LoVo (cell line): ENCODE data around the gene NECTIN4.
A peak's percentile ranks its signal among the peaks of the same experiment; 100 is the strongest.
"Not testable (repeated sequence)": the region's sequence is repeated elsewhere in the genome, so short reads cannot be mapped to it uniquely, and the experiment has no call there.

Experiments
- DNase-seq: peaks from one replicate; pipeline ENCODE4 v3.0.0-alpha.2; 2016; ENCODE audit warnings: low spot score

The NECTIN4 gene

GRCh38 chr1:161054232-161054631, 35.1 kb downstream of the NECTIN4 start:
- no peak for DNase-seq

- no peak for DNase-seq
Observed at GRCh38 chr1:161052899-161053298, 36.5 kb downstream of the NECTIN4 start.

- no peak for DNase-seq
Observed at GRCh38 chr1:161051219-161051618, 38.1 kb downstream of the NECTIN4 start.

GRCh38 chr1:161048949-161049722, 40.2 kb downstream of the NECTIN4 start:
- DNase-seq = no peak

GRCh38 chr1:161047436-161048420, 41.6 kb downstream of the NECTIN4 start:
- no peak for DNase-seq

GRCh38 chr1:161046605-161047228, 42.6 kb downstream of the NECTIN4 start:
- DNase-seq = no peak

GRCh38 chr1:161045736-161046604, 43.4 kb downstream of the NECTIN4 start, which contains the start of gene USF1:
Gene USF1, minus strand, starts transcription at chr1:161045977. Its CDS starts 2,702 bp downstream, at chr1:161043275.
- DNase-seq = peak; percentile 95

GRCh38 chr1:161044908-161045735, 44.2 kb downstream of the NECTIN4 start:
- DNase-seq = peak; percentile 75

- no peak for DNase-seq
Observed at GRCh38 chr1:161044535-161044907, 44.8 kb downstream of the NECTIN4 start.

- DNase-seq = no peak
Observed at GRCh38 chr1:161039546-161039945, 49.8 kb downstream of the NECTIN4 start.

GRCh38 chr1:161039154-161039545, 50.2 kb downstream of the NECTIN4 start:
- no peak for DNase-seq

- DNase-seq = peak; percentile 82
Observed at GRCh38 chr1:161038523-161039153, 50.7 kb downstream of the NECTIN4 start, which contains the start of gene TSTD1. Gene TSTD1, minus strand, starts transcription at chr1:161038964. Its CDS starts 75 bp downstream, at chr1:161038889.

- DNase-seq = no peak
Observed at GRCh38 chr1:161037661-161038522, 51.5 kb downstream of the NECTIN4 start.

GRCh38 chr1:161033751-161034150, 55.6 kb downstream of the NECTIN4 start:
- DNase-seq = no peak

GRCh38 chr1:161032409-161032808, 56.9 kb downstream of the NECTIN4 start:
- DNase-seq = no peak

- DNase-seq = no peak
Observed at GRCh38 chr1:161031874-161032273, 57.5 kb downstream of the NECTIN4 start.

GRCh38 chr1:161029466-161029865, 59.9 kb downstream of the NECTIN4 start:
- DNase-seq = not testable (repeated sequence)

GRCh38 chr1:161026954-161027353, 62.4 kb downstream of the NECTIN4 start:
- peak; percentile 6 for DNase-seq

GRCh38 chr1:161022432-161022831, 66.9 kb downstream of the NECTIN4 start:
- not testable (repeated sequence) for DNase-seq
